ENCODE measurements around the gene PSEN2.

GRCh38 chr1:226820941-226821718 lies 49.3 kb upstream of the PSEN2 start:
- TF ChIP-seq CTCF (IDR thresholded peaks at IDR 0.05; ENCODE audit: poor library complexity): no peak
- no peak for TF ChIP-seq EZH2phosphoT487 (IDR thresholded peaks at IDR 0.05; ENCODE audit: low read depth, severe bottlenecking, unreplicated experiment)
- TF ChIP-seq EZH2 (IDR thresholded peaks at IDR 0.05; ENCODE audit: borderline replicate concordance): no peak

All from hepatocyte (in vitro differentiated cells).